Loucy (cell line): ENCODE measurements around the gene ASB13.
A peak's percentile ranks its signal among the peaks of the same experiment; 100 is the strongest.

Experiments
- CTCF ChIP-seq: fragments of 200-600 bp; sonication (generic); conservative IDR thresholded peaks from 2 replicates; pipeline ENCODE4 v1.5.1; 2014; ENCODE audit warnings: mild to moderate bottlenecking, antibody characterized with exemption, low read length
- EZH2phosphoT487 ChIP-seq: fragments of 200-600 bp; IDR thresholded peaks from 2 replicates; pipeline ENCODE4 v1.6.1; 2018; ENCODE audit warnings: antibody characterized with exemption, mild to moderate bottlenecking, moderate library complexity, borderline replicate concordance

- TF ChIP-seq CTCF (peak; percentile 17; the same call in 1 of the 2 replicates), EZH2phosphoT487 (no peak)
Measured at GRCh38 chr10:5606864-5607263, 59.5 kb downstream of the ASB13 start.
